Brain microvascular endothelial cell (primary cell): ENCODE measurements around the gene ANO10.
"Not testable (repeated sequence)": the region's sequence is repeated elsewhere in the genome, so short reads cannot be mapped to it uniquely, and the experiment has no call there.

Experiments
- DNase-seq: peaks from one replicate; pipeline ENCODE4 v3.0.0-alpha.2; 2020
- H3K27ac ChIP-seq: fragments of 250-450 bp; sonication (Bioruptor Pico); 2 replicates; pipeline ENCODE4 v1.5.1; 2020; ENCODE audit warnings: mild to moderate bottlenecking, moderate library complexity
- H3K27me3 ChIP-seq: fragments of 250-450 bp; sonication (Bioruptor Pico); replicated peaks from 2 replicates; pipeline ENCODE4 v1.5.1; 2020; ENCODE audit warnings: mild to moderate bottlenecking
- H3K36me3 ChIP-seq: fragments of 250-450 bp; sonication (Bioruptor Pico); replicated peaks from 2 replicates; pipeline ENCODE4 v1.5.1; 2020; ENCODE audit warnings: mild to moderate bottlenecking
- H3K4me3 ChIP-seq: 2 replicates; pipeline ENCODE4 v1.5.1; 2011; ENCODE audit warnings: low read depth, mild to moderate bottlenecking, control low read depth, low read length, moderate library complexity
- CTCF ChIP-seq: IDR thresholded peaks from 2 replicates; pipeline ENCODE4 v1.5.1; 2011; ENCODE audit warnings: low read depth, mild to moderate bottlenecking, moderate library complexity, low read length, control low read depth, inconsistent platforms; ENCODE audit errors: missing control alignments
- in situ Hi-C: cut with HindIII; loops from 2 replicates; pipeline ENCODE4 v1.10.0; 2017; ENCODE audit warnings: low sequenced_read_pairs, low pct_ligation_motif_present

The ANO10 gene

GRCh38 chr3:43485931-43486330 lies 135.9 kb downstream of the ANO10 start:
- no peak overlapping the region for H3K4me3 ChIP-seq
- H3K27ac ChIP-seq, result no peak overlapping the region
- TF ChIP-seq CTCF, result no peak
- H3K36me3 ChIP-seq, result no peaks in the 10 kb centered on the region
- no peaks in the 10 kb centered on the region for H3K27me3 ChIP-seq
- in situ Hi-C loops, result no loop called here
- no peak for DNase-seq

- no peak overlapping the region for H3K27ac ChIP-seq
- no peak for TF ChIP-seq CTCF
- H3K4me3 ChIP-seq, result no peak overlapping the region
- H3K36me3 ChIP-seq, result no peaks in the 10 kb centered on the region
- DNase-seq, result no peak
- H3K27me3 ChIP-seq, result no peaks in the 10 kb centered on the region
- in situ Hi-C loops, result no loop called here
Observed at GRCh38 chr3:43484926-43485488, 136.8 kb downstream of the ANO10 start.

GRCh38 chr3:43481375-43481774 lies 140.4 kb downstream of the ANO10 start:
- in situ Hi-C loops, result no loop called here

GRCh38 chr3:43478839-43479238 lies 143.0 kb downstream of the ANO10 start:
- DNase-seq, in situ Hi-C loops, H3K27ac ChIP-seq, H3K4me3 ChIP-seq, H3K27me3 ChIP-seq, H3K36me3 ChIP-seq: not testable (repeated sequence)

More at GRCh38 chr3:43481375-43481774, 140.4 kb downstream of the ANO10 start:
- no peaks in the 10 kb centered on the region for H3K27me3 ChIP-seq
- H3K27ac ChIP-seq, result no peak overlapping the region
- H3K36me3 ChIP-seq, result no peaks in the 10 kb centered on the region
- no peak overlapping the region for H3K4me3 ChIP-seq
- TF ChIP-seq CTCF, result no peak
- no peak for DNase-seq

- Histone ChIP-seq H3K4me3 (no peak overlapping the region), H3K27me3 (no peaks in the 10 kb centered on the region)
Observed at GRCh38 chr3:43478118-43478785, 143.6 kb downstream of the ANO10 start.

GRCh38 chr3:43477600-43477999 lies 144.2 kb downstream of the ANO10 start:
- no peak for DNase-seq
- no peaks in the 10 kb centered on the region for H3K27me3 ChIP-seq
- no peak overlapping the region for H3K4me3 ChIP-seq
- H3K36me3 ChIP-seq, result no peaks in the 10 kb centered on the region
- TF ChIP-seq CTCF, result no peak
- in situ Hi-C loops, result no loop called here
- no peak overlapping the region for H3K27ac ChIP-seq

More at GRCh38 chr3:43478118-43478785, 143.6 kb downstream of the ANO10 start:
- Histone ChIP-seq H3K27ac (no peak overlapping the region), H3K36me3 (no peaks in the 10 kb centered on the region)
- DNase-seq, result no peak
- in situ Hi-C loops, result no loop called here
- no peak for TF ChIP-seq CTCF
